NCI-H345 (cell line): ENCODE data around the gene EMP3.
A peak's percentile ranks its signal among the peaks of the same experiment; 100 is the strongest.
"Not testable (repeated sequence)": the region's sequence is repeated elsewhere in the genome, so short reads cannot be mapped to it uniquely, and the experiment has no call there.

Source experiments
- DNase-seq: peaks from one replicate; lab custom pipeline; 2025; lab: John Stamatoyannopoulos, UW

EMP3 gene

GRCh38 chr19:48346191-48346590 lies 20.8 kb downstream of the EMP3 start:
- DNase-seq, result no peak

- no peak for DNase-seq
These were observed 22.7 kb downstream of the EMP3 start for GRCh38 chr19:48348045-48348444.

- no peak for DNase-seq
These were observed 23.4 kb downstream of the EMP3 start for GRCh38 chr19:48348737-48349136.

- DNase-seq, result no peak
These were observed 25.5 kb downstream of the EMP3 start for GRCh38 chr19:48350856-48351255.

GRCh38 chr19:48351341-48351752 lies 26.0 kb downstream of the EMP3 start:
- DNase-seq, result peak; percentile 26

- DNase-seq, result no peak
These were observed 28.3 kb downstream of the EMP3 start for GRCh38 chr19:48353677-48354076.

GRCh38 chr19:48354332-48354992 lies 29.1 kb downstream of the EMP3 start:
- DNase-seq, result no peak

GRCh38 chr19:48355365-48355954 lies 30.1 kb downstream of the EMP3 start:
- no peak for DNase-seq

- DNase-seq, result no peak
These were observed 33.8 kb downstream of the EMP3 start for GRCh38 chr19:48359123-48359522.

- DNase-seq, result no peak
These were observed 36.6 kb downstream of the EMP3 start for GRCh38 chr19:48361912-48362311.

GRCh38 chr19:48362716-48363499 lies 37.6 kb downstream of the EMP3 start:
- peak; percentile 95 for DNase-seq

GRCh38 chr19:48363500-48363809 lies 38.1 kb downstream of the EMP3 start:
- DNase-seq, result no peak

- peak; percentile 98 for DNase-seq
These were observed 38.7 kb downstream of the EMP3 start, which contains the start of the genes SYNGR4 and TMEM143 for GRCh38 chr19:48363810-48364597. SYNGR4 (plus strand) TSS chr19:48364367; CDS start chr19:48365843, 1,476 bp downstream. TMEM143 (minus strand) TSS chr19:48363940; CDS start chr19:48363920, 20 bp downstream.

GRCh38 chr19:48364598-48365348 lies 39.4 kb downstream of the EMP3 start:
- DNase-seq, result no peak

- DNase-seq, result no peak
These were observed 40.2 kb downstream of the EMP3 start for GRCh38 chr19:48365602-48366001.

GRCh38 chr19:48367855-48368254 lies 42.5 kb downstream of the EMP3 start:
- no peak for DNase-seq

- peak; percentile 5 for DNase-seq
These were observed 43.6 kb downstream of the EMP3 start for GRCh38 chr19:48368936-48369335.

- DNase-seq, result no peak
These were observed 45.6 kb downstream of the EMP3 start for GRCh38 chr19:48370955-48371354.

GRCh38 chr19:48371367-48371766 lies 46.0 kb downstream of the EMP3 start:
- no peak for DNase-seq

- DNase-seq, result not testable (repeated sequence)
These were observed 46.4 kb downstream of the EMP3 start for GRCh38 chr19:48371771-48372170.

- peak; percentile 84 for DNase-seq
These were observed 47.6 kb downstream of the EMP3 start for GRCh38 chr19:48372904-48373303.

GRCh38 chr19:48373567-48373966 lies 48.2 kb downstream of the EMP3 start:
- DNase-seq, result no peak
